A673 (cell line): Measurements from ENCODE around the gene SLC2A14.

Experiments used
- CTCF ChIP-seq: fragments of 300-800, 200-600 bp; sonication (generic); conservative IDR thresholded peaks from 2 replicates; pipeline ENCODE4 v1.5.1; 2017; ENCODE audit warnings: low read depth, mild to moderate bottlenecking, antibody characterized with exemption, low read length, moderate library complexity, mixed read lengths
- EZH2 ChIP-seq: fragments of 200-600 bp; sonication (generic); IDR thresholded peaks from 2 replicates; pipeline ENCODE4 v1.6.1; 2017; ENCODE audit warnings: borderline replicate concordance, low read depth, mild to moderate bottlenecking, mixed read lengths, antibody characterized with exemption, low read length; ENCODE audit not compliant: poor library complexity, severe bottlenecking

- TF ChIP-seq EZH2 (no peak), CTCF (no peak)
Measured at GRCh38 chr12:7833831-7834230, 38.9 kb downstream of the SLC2A14 start.
